GF-D8 (cell line): ENCODE results near the gene MMP23B.
A peak's percentile ranks its signal among the peaks of the same experiment; 100 is the strongest.
"Not testable (repeated sequence)": the region's sequence is repeated elsewhere in the genome, so short reads cannot be mapped to it uniquely, and the experiment has no call there.

Experiments
- DNase-seq: peaks from one replicate; lab custom pipeline; 2025; lab: John Stamatoyannopoulos, UW

MMP23B gene

DNA sequence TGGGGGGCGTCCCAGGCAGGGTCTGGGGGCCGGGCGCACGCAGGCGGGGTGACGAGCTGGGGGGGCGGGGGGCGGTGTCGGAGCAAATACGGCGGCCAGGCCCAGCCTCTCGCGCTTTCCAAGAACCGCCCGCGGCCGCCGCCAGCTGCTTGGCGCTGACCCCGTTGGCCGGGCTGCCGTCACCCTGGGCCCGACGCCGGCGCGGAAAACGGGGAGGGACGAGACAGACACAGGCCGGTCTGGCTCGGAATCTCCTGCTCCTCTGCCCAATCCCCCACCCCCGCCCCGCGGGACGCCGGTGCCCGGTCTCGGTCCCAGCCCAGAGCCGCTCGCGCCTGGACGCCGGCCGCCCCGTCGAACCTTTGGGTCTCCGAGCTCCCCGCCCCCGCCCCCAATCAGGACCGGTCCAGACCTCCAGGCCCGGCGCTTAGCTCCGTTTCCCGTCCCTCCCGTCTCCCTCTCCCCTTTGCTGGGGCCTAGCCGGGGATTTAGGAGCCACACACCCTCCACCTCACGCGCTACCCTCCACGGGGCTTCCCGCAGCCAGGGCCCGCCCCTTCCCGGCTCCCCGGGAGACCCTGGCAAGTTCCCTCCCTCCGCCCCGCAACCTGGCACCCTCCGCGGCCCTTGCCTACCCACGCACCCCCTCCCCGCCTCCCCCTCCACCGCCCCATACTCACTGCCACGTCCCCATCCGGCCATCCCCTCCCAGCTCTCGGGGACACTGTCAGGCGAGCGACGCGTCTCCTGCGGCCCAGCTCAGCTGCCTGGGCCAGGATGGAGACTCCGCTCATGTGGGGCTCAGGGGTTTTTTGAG is 800 bp upstream of the MMP23B start:
- no peak for DNase-seq

DNA sequence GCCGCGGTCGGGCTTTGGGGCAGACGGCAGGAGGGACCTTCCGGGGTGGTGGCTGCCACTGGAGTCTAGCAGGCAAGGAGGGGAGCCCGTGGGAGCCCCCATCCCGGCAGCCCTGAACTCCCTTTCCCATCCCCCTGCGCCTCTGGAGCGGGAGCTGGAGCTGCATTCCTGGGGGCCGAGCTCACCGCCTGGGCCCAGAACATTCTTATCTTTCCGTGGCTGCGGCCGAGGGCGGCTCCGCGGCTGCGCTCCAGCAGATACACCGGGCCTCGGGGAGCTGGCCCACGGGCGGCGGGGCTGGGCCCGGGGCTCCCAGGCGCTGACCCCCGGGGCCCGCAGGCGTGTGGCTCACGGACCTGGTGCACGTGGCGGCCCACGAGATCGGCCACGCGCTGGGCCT is 1.4 kb downstream of the MMP23B start:
- not testable (repeated sequence) for DNase-seq

DNA sequence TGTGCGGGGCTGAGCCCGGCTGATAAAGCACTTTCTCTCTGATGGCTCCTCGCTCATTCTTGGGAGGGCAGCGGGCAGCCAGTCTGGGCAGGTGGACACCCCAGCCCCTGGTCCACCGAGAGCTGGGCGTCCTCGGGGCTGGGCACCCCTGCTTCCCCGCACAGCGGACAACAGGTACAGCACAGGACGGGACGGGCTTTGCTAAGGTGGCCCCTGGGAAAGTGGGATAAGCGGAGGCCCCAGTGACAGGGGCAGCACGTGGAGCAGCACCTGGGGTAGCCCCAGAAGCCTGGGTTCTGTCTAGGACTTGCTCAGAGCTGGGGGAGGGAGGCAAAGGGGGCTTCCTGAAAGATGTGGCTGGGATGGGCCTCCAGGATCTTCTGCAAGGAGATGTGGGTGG is 2.6 kb downstream of the MMP23B start:
- DNase-seq, result not testable (repeated sequence)

DNA sequence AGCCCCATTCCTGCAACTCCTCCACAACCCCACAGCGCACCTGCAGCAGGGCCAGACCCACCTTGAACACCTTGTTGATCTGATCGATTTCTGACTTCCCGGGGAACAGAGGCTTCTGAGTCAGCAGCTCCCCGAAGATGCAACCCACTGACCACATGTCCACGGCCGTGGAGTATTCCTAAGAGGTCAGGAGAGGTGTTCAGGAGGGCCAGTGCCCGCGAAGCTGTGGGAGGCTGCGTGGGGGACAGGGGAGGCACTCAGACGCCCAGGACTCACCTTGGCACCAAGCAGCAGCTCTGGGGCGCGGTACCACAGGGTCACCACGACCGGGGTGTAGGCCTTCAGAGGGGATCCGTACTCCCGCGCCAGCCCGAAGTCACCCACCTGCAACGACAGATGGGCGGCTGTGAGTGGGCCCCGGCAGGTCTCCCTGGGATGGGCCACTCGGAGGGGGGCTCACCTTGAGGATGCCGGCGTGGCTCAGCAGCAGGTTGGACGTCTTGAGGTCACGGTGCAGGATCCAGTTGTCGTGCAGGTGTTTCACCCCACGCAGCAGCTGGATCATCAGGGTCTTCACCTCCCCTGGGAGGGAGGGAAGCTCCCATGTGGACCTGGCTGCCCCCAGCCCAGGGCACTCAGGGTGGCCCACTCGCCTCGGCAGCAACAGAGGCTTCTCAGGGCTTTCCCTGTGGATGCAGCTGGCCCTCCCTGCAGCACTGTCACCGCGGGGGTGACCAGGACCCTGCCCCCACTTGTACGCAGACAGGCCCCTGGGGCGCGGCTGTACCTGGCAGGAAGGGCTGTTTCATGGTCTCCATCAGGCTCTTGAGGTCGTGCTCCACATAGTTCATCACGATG is 4.9 kb downstream of the MMP23B start:
- DNase-seq, result not testable (repeated sequence)

DNA sequence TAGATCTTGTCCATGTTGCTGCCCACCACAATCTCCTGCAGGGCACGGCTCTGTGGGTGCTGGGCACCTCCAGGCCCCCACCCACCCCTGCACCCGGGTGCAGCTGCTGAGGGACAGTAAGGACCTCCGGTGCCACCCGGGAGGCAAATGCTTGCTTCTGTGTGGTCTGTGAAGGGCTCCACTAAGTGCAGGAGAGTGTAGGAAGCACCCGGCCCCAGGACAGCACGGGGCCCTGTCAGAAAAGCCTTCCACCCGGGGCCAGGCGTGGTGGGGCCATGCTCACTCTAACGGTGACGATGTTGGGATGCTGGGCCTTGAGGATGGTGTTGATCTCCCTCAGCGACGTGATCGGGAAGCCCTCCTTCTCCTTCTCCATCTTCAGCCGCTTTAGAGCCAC is 5.5 kb downstream of the MMP23B start:
- DNase-seq, result not testable (repeated sequence)

DNA sequence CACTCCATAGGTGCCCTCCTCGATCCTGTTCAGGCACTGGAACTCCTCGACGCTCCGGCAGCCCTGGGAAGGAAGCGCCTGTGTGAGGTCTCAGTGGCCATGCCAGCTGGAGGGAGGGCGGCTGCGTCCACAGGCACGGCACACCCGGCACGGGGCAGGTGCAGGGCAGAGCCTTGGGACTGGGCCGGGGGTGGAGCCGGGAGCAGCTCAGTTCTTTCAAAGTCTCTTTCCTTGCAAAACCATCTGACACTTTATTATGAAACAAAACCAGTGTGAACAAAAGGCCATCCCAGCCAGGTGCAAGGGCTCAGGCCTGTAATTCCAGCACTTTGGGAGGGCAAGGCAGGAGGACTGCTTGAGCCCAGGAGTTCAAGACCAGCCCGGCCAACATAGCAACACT is 6.6 kb downstream of the MMP23B start:
- DNase-seq, result not testable (repeated sequence)

DNA sequence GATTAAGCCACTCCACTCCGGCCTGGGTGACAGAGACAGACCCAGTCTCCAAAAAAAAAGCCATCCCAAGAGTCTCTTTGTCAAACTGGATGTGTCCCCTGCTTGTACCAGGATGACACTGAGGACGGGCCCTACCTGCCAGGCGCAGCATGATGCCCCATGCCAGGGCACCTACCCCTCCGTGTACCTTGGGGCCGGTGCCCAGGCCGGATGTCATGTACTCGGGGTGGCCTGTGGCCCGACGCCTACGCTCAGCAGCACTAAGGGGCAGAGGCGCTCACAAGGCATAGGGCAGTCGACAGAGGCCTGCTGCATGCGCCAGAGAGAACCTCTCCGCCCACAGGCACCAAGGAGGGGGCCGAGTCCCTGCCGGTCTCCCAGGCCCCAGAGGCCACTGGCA is 7.4 kb downstream of the MMP23B start:
- DNase-seq, result not testable (repeated sequence)

DNA sequence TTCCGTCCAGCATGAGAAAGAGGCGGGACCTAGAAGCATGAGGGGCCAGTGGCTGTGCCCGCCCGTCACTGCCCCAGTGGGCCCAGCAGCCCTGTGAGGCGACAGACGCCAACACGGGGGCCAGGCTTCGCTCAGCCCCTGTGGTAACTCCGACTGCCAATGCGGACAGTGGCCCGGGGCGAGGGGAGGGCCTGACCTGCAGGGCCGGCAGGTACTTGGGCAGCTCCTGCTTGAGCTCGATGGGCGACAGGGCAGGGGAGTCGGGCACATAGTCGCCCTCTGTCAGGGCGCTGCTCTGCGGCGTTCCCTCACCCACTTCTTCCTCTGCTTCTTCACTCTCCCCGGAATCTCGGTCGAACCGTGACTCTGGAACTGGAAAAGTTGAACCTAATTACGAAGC is 8.1 kb downstream of the MMP23B start:
- not testable (repeated sequence) for DNase-seq

DNA sequence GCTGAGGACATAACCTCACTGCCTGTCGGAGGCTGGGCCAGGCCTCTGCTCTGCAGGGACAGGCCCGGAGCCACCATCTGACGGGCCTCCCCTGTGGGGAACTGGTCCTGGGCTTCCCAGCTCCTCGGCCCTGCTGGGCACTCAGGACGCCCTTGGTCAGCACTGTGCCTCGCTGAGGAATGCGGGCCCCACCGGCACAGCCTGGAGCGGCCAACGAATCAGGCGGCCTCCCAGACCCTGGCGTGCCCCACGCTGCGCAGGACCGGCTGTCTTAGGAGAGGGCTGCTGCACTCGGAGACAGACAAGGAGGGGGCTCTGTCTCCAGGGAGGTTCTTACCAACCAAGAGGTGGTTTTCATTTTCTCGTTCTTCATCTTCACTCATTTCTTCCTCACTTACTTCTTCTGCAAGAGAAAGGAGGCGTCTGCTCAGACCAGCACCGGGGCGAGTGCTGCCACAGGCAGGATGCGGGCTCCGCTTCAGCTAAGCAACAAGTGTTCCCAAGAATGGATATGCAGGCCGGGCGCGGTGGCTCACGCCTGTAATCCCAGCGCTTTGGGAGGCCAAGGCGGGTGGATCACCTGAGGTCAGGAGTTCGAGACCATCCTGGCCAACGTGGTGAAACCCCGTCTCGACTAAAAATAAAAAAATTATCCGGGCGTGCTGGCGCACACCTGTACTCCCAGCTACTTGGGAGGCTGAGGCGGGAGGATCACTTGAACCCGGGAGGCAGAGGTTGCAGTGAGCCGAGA is 8.9 kb downstream of the MMP23B start:
- not testable (repeated sequence) for DNase-seq

DNA sequence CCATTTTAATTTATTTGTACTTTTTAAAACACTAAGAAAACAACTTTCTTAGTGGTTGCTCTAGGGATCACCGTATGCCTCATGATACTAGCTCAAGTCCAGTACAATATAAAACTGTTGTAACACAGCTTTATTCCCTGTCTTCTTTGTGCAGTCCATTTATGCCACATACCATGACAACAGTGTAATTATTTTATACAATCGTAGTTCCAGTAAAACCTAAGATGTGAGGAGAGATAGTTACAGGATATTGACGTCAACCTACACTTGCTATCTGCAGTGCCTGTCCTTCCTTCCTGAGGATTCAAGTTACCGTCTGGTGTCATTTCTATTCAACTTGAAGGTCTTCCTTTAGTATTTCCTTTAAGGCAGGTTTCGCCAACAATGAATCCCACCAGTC is 14.4 kb downstream of the MMP23B start:
- not testable (repeated sequence) for DNase-seq

DNA sequence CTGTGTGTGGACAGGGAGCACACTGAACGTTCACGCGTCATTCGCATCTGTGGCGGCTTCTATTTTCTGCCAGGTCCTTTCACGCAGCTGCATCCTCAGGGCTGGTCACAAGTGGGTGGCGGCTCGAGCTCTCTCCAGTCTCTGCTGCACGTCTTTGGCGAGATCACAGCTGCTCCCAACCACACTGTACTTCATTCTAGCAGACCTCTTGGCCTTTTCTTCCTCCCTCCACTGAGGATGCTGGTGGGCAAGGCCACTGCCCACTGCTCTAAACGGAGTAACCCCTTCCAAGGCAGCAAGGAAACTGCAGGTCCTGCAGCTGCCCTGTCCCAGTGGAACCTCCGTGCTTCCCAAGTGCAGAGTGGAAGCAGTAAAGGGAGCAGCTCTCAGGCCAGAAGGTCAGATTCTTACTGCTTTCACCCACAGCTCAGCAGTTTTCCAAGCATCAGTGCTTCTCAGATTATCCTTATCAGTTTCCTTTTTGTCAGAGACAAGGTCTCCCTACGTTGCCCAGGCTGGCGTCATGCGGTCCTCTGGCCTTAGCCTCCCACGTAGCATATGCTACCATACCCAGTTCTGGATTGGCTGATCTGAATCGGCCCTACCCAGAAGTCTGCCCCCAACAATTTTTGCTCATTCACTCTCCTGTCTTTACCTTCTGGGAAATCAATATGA is 15.7 kb downstream of the MMP23B start:
- not testable (repeated sequence) for DNase-seq

DNA sequence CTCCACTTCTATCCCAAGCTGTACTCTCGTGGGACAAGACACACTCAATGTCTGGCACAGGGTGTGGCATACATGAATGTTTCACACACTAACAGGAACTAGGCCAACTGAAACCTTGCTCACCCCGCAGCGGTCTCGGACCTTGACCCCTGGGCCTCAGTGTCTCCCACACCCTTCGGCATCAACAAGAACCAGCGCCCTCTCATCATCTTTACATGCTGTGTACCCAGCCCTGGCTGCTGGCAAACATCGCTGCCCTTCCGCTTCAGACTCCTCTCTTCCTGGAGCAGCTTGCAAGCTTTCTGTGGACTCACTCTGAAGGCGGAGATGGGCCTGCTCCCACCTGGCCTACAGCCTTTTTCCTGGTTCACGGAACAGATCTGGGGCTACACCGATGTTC is 16.3 kb downstream of the MMP23B start:
- not testable (repeated sequence) for DNase-seq

DNA sequence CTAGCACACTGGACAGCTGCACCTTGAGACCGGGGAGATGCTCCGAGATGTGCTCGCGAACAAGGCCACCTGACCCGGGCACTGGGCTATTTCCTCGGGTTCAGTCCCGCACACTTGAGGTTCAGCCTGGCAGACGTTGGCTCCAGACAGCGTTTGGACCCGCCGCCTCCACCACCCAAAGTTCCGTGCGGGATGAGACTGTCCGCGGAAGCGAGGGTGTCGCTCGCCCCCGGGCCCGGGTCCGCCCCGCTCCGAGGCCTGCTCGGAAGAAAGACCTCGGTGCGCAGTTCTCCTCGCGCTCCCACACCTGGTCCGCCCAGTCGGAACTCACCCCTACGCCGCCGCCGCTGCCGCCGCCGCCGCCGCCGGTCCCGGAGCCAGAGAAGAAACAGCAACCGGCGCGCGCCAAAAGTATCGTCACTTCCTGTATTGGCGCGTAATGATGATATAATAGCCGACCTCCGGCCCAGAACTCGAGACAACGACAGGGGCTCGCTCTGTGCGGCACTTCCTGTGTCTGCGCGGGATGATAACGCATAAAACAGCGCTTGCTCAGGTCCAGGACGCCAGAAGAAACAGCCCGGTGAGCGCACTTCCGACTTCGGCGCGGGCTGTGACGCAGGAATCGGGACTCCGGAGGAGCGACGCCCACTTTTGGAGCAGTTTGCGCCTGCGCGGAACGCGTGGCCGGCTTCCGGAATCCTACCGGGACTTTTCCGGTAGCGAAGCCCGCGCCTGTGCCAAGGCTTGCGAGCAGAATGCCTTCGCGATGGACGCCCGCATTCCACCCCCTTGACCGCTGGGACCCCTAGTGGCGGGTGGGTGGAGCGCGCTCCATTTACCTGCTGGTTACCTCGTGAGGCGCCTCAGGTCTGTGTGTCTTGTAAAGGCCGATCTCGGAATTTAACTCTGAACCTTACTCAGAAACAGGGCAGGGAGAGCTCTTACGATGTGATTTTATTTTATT is 26.9 kb downstream of the MMP23B start, which contains the start of gene CDK11B:
TSS of gene CDK11B (minus strand) at position 422 of the 967 bp plus-strand sequence. CDS start 1,519 bp downstream, outside the sequence.
- DNase-seq, result peak; percentile 63

DNA sequence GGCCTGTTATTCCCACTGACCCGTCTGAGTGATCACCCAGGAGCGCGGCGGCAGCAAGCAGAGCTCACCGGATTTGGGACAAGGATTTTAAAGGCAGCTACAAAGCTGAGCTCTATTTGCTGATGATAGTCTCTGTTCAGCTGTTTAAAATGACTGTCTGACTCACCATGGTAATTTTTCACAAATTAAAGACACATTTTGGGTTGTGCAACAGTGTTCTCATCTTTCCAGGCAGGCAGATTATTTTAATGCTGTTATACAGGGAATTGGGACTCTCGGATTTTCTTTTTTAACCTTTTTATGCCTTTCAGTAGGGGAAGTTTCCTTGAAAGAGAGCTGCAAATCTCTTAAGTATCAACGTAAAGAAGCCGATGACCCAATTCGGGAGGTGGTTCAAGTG is 30.4 kb downstream of the MMP23B start:
- not testable (repeated sequence) for DNase-seq

DNA sequence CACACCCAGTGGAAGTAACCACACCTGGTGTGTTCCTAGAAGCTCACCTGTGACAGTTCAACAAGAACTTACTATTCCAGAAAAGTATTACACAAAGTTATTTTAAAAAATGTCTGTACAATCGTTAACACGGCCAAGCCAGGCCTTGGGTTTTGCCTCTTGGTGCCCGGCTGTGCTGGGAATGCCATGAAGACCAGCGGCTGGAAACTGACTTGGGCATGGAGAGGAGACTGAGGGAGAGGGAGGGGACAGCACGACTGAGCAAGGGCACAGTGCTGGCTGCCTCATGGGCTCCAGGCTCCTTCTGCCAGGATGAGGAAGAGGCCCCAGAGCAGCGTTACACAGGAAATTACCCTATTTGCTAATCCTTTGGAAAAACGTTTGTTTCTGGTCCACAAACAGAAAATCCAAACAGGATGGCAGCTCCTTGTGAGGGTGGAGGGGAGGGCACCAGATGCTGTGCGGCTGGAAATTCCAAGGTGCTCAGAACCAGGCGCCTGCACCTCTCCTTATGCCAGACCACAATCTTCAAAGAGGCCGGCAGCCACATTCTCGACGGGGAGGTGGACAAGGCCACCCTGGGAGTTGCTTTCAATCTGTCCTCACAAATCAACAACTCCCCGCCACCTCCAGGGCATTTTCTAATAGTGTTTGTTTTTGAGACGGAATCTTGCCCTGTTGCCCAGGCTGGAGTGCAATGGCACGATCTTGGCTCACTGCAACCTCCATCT is 31.0 kb downstream of the MMP23B start:
- not testable (repeated sequence) for DNase-seq

DNA sequence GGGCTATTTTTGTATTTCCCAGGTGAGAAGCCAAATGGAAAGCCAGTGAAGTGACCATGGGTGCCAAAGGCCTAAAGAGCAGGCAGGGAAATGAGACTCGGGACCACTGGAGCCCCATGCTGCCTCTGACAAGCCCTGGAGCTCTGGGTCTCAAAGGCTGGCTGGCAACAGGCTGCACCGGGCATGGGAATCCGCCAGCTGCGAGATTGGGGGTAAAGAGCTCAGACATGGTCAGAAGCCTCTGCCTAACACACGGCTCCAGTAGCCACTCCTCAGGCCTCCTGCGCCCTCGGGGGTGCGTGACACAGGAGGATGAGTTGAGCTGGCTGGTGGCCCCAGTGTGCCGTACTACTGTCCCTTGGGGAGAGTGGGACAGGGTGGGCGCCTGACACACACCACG is 32.3 kb downstream of the MMP23B start:
- not testable (repeated sequence) for DNase-seq

DNA sequence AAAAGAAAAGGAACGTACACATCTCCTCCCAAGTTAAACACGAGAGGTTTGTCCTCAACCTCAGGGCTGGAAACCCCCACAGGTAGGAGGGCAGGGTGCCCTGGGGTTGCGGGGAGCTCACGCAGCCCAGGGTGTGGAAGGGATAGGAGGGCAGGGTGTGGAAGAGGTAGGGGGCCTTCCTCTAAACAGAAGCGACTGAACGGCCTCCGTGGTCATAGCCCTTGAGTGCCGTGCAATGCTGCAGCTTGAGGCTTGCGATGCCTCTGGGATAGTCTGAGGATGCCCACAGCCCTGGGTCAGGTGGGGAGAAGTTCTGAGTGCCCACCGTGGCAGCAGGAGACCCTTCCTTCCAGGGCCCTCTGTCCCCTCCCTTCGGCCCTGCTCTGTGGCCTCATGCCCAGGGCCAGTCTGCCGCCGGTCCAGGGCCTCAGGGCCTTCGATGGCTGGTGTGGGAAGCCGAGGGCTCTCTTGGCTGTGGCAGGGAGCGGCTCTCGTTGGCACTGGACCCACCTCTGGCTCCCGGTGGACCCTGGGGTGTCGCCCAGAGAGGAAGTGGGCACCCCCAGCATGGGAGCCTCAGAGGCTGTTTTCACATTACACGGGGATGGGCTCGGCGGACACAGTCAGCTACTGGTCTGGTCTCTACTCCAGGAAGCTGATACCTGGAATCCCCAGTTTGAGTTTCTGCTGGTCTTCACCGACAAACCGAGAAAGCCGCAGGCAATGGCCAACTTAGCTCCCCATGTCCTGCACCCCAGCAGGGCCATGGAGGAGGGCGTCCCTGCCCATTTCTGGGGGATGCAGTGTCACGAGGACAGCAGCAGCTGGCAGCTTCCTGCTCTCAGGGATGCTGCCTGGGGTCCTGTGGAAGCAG is 33.2 kb downstream of the MMP23B start:
- DNase-seq, result no peak

DNA sequence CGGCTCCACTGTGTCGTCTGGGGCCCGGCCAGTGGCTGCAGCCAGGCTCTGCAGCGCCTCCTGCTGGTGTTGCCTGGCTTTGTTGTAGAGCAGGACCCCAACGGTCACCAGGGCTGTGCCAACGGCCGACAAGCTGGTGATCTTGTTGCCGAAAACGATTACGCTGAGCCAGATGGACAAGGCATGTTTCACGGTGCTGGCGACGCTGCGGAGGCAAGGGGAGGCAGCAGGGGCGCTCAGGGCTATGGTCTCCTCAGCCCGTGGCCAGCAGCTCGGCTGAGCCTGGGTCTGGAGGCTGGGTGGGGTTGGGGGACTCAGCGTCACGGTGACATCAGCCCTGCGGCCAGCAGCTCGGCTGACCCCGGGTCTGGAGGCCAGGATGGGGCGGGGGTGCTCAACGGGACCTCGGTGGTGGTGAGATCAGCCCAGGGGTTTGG is 33.9 kb downstream of the MMP23B start:
- no peak for DNase-seq

DNA sequence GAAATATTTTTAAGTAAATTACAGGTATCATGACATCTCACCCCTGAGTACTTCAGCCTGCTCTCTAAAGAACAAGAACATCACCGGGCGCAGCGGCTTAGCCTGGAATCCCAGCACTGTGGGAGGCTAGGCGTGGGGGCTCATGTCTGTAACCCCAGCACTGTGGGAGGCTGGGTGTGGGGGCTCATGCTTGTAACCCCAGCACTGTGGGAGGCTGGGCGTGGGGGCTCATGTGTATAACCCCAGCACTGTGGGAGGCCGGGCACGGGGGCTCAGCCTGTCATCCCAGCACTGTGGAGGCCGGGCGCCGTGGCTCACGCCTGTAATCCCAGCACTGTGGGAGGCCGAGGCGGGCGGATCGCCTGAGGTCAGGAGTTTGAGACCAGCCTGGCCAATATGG is 34.6 kb downstream of the MMP23B start:
- no peak for DNase-seq
